ENCODE data around the gene OTOR.

OTOR gene, protein sequence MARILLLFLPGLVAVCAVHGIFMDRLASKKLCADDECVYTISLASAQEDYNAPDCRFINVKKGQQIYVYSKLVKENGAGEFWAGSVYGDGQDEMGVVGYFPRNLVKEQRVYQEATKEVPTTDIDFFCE

DNA sequence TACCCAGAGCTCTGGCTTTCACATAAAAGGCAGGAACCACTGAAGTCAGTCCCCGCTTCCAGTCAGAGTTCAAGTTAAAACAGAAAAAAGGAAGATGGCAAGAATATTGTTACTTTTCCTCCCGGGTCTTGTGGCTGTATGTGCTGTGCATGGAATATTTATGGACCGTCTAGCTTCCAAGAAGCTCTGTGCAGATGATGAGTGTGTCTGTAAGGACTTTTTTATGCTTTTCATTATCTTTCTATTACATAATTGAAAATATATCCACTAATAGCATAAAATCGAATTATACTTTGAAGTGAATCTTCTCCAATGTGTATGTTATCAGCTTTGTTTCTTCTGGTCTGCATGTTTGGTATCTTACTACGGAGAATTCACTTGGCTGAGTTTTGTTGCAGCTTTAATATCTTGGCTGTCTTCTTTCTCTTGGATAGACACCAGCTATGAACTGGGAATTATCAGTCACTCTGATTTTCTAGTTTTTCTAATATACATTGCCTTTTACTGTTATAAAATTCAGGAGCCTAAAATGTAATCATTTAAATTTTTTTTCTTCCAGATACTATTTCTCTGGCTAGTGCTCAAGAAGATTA is at the start of gene OTOR:
TSS of gene OTOR (plus strand) at position 51 of the 593 bp plus-strand sequence. CDS start at position 95, 44 bp downstream.
- H3K36me3 ChIP-seq (ENCODE audit: control insufficient read depth in 5 of 5, insufficient read depth in 5 of 5, low read length in 5 of 5) = no peaks in the 10 kb centered on the region
- no peak within 1 kb of the TSS for H3K4me3 ChIP-seq (ENCODE audit: low read depth in 1 of 5, low read length in 5 of 5)
- H3K9me3 ChIP-seq (ENCODE audit: control insufficient read depth in 5 of 5, low read length in 5 of 5) = no peaks in the 10 kb centered on the region
- H3K4me1 ChIP-seq (ENCODE audit: control insufficient read depth in 5 of 5, insufficient read depth in 5 of 5, low read length in 5 of 5) = no peaks in the 10 kb centered on the region
- peaks cover 0 to 3% (median 2%) of the 10 kb centered on the region in 5 donors for H3K27me3 ChIP-seq (ENCODE audit: control insufficient read depth in 5 of 5, insufficient read depth in 4 of 5, low read length in 5 of 5)
- H3K9ac ChIP-seq (ENCODE audit: low read length in 5 of 5) = no peak within 1 kb of the TSS
- no peak within 1 kb of the TSS for H3K27ac ChIP-seq (ENCODE audit: low read depth, low read length)

DNA sequence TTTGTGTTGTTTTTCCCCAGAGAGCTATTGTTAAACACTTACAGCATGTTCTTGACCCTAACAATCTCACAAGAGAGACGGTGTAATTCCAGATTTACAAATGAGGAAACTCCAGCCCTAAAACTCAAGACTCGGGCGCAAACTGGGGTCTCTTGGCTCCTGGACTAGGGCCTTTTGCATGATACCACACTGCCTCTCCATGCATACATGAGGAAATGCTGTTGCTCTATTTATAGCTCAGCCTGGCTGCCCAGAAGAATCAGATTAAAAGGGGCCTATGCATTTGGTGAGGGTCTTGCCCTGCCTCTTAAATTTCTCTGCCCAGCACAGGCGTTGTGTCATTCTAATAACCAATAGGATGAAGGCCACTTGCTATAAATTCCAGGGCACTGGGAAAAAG is 48.9 kb upstream of the OTOR start:
- H3K4me1 ChIP-seq (ENCODE audit: control insufficient read depth in 5 of 5, insufficient read depth in 5 of 5, low read length in 5 of 5) = no peaks in the 10 kb centered on the region
- H3K36me3 ChIP-seq (ENCODE audit: control insufficient read depth in 5 of 5, insufficient read depth in 5 of 5, low read length in 5 of 5) = no peaks in the 10 kb centered on the region
- peaks cover 0 to 3% (median 0%) of the 10 kb centered on the region in 5 donors for H3K27me3 ChIP-seq (ENCODE audit: control insufficient read depth in 5 of 5, insufficient read depth in 4 of 5, low read length in 5 of 5)
- no peak overlapping the region for H3K9ac ChIP-seq (ENCODE audit: low read length in 5 of 5)
- H3K4me3 ChIP-seq (ENCODE audit: low read depth in 1 of 5, low read length in 5 of 5) = no peak overlapping the region
- H3K9me3 ChIP-seq (ENCODE audit: control insufficient read depth in 5 of 5, low read length in 5 of 5) = no peaks in the 10 kb centered on the region
- no peak overlapping the region for H3K27ac ChIP-seq (ENCODE audit: low read depth, low read length)

DNA sequence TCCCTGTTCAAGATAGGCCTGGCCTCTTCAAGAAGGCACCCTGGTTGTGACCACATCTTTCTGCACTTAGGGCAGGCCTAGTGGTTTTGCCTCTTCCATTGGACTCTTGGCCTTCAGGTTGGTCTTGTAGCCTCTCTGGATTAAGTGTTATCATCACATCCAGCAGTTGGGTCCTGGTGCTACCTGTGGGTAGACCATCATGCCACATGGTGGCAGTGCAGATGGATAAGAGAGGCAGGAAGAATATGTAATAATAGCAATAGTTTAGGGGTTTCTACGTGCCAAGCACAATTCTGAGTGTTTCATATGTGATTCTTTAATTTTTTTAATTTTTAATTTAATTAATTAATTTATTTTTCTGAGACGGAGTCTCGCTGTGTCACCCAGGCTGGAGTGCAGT is 46.9 kb upstream of the OTOR start:
- Histone ChIP-seq H3K27ac (ENCODE audit: low read depth, low read length) (no peak overlapping the region), H3K4me1 (ENCODE audit: control insufficient read depth in 5 of 5, insufficient read depth in 5 of 5, low read length in 5 of 5) (no peaks in the 10 kb centered on the region), H3K4me3 (ENCODE audit: low read depth in 1 of 5, low read length in 5 of 5) (no peak overlapping the region), H3K9me3 (ENCODE audit: control insufficient read depth in 5 of 5, low read length in 5 of 5) (peaks cover 0 to 2% (median 0%) of the 10 kb centered on the region in 5 donors), H3K36me3 (ENCODE audit: control insufficient read depth in 5 of 5, insufficient read depth in 5 of 5, low read length in 5 of 5) (no peaks in the 10 kb centered on the region), H3K27me3 (ENCODE audit: control insufficient read depth in 5 of 5, insufficient read depth in 4 of 5, low read length in 5 of 5) (peaks cover 0 to 3% (median 0%) of the 10 kb centered on the region in 5 donors), H3K9ac (ENCODE audit: low read length in 5 of 5) (no peak overlapping the region)

DNA sequence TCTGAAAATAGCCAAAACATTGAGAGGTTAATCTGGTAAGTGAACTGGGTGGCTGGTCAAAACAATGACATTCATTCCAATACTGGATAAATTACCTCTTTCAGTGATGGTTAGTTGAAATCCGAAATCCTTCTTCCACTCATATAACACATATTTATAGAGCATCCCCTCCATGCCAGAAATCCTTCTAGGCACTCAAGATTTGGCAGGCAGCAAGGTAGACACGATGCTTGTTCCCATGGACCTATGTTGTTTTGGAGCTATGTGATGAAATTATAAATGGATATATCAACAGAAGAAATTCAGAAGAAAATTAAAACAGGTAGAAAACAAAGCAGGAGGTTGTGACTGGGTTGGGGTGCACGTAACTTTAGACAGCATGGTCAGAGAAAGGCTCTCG is 44.6 kb upstream of the OTOR start:
- Histone ChIP-seq H3K36me3 (ENCODE audit: control insufficient read depth in 5 of 5, insufficient read depth in 5 of 5, low read length in 5 of 5) (no peaks in the 10 kb centered on the region), H3K9me3 (ENCODE audit: control insufficient read depth in 5 of 5, low read length in 5 of 5) (peaks cover 0 to 2% (median 0%) of the 10 kb centered on the region in 5 donors), H3K9ac (ENCODE audit: low read length in 5 of 5) (no peak overlapping the region), H3K27ac (ENCODE audit: low read depth, low read length) (no peak overlapping the region), H3K4me3 (ENCODE audit: low read depth in 1 of 5, low read length in 5 of 5) (no peak overlapping the region), H3K4me1 (ENCODE audit: control insufficient read depth in 5 of 5, insufficient read depth in 5 of 5, low read length in 5 of 5) (no peaks in the 10 kb centered on the region), H3K27me3 (ENCODE audit: control insufficient read depth in 5 of 5, insufficient read depth in 4 of 5, low read length in 5 of 5) (peaks cover 0 to 3% (median 0%) of the 10 kb centered on the region in 5 donors)

DNA sequence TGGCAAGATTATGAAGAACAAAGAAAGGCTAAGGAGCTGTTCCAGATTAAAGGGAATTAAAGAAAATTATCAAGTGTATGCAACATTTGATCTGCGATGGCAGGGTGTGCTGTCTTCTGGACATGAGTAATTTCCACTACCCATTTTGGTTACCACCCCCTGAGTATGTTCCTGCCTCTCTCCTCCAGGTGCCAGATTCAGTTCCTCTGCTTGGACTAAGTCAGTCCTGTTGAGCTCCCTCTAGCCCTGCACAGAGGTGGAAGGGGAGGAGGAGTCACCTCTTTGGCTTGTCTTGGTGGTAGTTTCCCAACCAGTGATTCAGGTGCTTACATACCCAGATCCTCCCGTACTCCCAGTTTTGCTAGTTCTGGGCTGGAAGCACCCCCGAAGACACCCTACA is 40.5 kb upstream of the OTOR start:
- H3K36me3 ChIP-seq (ENCODE audit: control insufficient read depth in 5 of 5, insufficient read depth in 5 of 5, low read length in 5 of 5) = no peaks in the 10 kb centered on the region
- H3K4me1 ChIP-seq (ENCODE audit: control insufficient read depth in 5 of 5, insufficient read depth in 5 of 5, low read length in 5 of 5) = no peaks in the 10 kb centered on the region
- no peak overlapping the region for H3K27ac ChIP-seq (ENCODE audit: low read depth, low read length)
- peaks cover 0 to 2% (median 0%) of the 10 kb centered on the region in 5 donors for H3K9me3 ChIP-seq (ENCODE audit: control insufficient read depth in 5 of 5, low read length in 5 of 5)
- H3K9ac ChIP-seq (ENCODE audit: low read length in 5 of 5) = no peak overlapping the region
- H3K4me3 ChIP-seq (ENCODE audit: low read depth in 1 of 5, low read length in 5 of 5) = no peak overlapping the region
- peaks cover 0 to 5% (median under 1%) of the 10 kb centered on the region in 5 donors for H3K27me3 ChIP-seq (ENCODE audit: control insufficient read depth in 5 of 5, insufficient read depth in 4 of 5, low read length in 5 of 5)

DNA sequence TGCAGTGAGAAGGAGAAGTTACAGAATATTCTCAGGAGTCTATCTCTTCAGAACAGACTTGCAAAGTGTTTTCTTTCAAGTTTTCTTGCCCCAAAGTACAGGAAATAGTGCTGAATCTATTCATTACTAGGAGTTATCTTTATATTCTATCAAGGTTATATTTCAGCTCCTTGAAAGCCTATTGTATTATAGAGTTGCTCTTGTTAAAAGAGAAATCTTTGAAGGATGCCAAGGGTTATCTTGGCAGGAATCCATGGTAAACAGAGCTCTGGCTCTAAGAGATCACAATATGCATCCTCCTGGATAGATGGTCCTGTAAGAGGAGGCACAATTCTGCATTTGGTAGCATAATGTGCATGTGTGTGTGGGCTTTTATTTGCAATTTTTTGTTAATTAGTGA is 39.6 kb upstream of the OTOR start:
- Histone ChIP-seq H3K27ac (ENCODE audit: low read depth, low read length) (no peak overlapping the region), H3K4me3 (ENCODE audit: low read depth in 1 of 5, low read length in 5 of 5) (no peak overlapping the region), H3K9ac (ENCODE audit: low read length in 5 of 5) (no peak overlapping the region), H3K27me3 (ENCODE audit: control insufficient read depth in 5 of 5, insufficient read depth in 4 of 5, low read length in 5 of 5) (peaks cover 0 to 5% (median 3%) of the 10 kb centered on the region in 5 donors), H3K9me3 (ENCODE audit: control insufficient read depth in 5 of 5, low read length in 5 of 5) (peaks cover 0 to 2% (median 0%) of the 10 kb centered on the region in 5 donors), H3K36me3 (ENCODE audit: control insufficient read depth in 5 of 5, insufficient read depth in 5 of 5, low read length in 5 of 5) (no peaks in the 10 kb centered on the region), H3K4me1 (ENCODE audit: control insufficient read depth in 5 of 5, insufficient read depth in 5 of 5, low read length in 5 of 5) (no peaks in the 10 kb centered on the region)

DNA sequence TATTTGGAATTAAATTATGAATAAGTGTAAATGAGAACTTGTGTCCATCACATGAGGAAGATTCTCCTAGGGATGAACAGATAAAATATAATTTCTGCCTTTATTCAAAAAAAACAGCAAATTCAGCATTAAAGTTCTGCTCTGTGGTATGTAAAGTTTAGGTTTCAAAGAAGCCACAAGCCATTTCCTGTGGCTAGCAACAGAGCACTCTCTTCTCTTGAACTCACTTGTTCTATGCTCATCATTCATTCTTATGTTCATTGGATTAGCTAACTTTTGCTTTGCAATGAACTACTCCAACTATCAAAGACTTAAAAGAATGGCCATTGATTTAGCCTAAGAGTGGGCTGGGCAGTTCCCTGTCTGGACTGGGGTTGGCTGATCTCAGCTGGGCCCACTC is 39.1 kb upstream of the OTOR start:
- peaks cover 0 to 2% (median 0%) of the 10 kb centered on the region in 5 donors for H3K9me3 ChIP-seq (ENCODE audit: control insufficient read depth in 5 of 5, low read length in 5 of 5)
- H3K4me3 ChIP-seq (ENCODE audit: low read depth in 1 of 5, low read length in 5 of 5) = no peak overlapping the region
- H3K27me3 ChIP-seq (ENCODE audit: control insufficient read depth in 5 of 5, insufficient read depth in 4 of 5, low read length in 5 of 5) = peaks cover 0 to 5% (median 3%) of the 10 kb centered on the region in 5 donors
- no peak overlapping the region for H3K27ac ChIP-seq (ENCODE audit: low read depth, low read length)
- no peaks in the 10 kb centered on the region for H3K36me3 ChIP-seq (ENCODE audit: control insufficient read depth in 5 of 5, insufficient read depth in 5 of 5, low read length in 5 of 5)
- no peak overlapping the region for H3K9ac ChIP-seq (ENCODE audit: low read length in 5 of 5)
- no peaks in the 10 kb centered on the region for H3K4me1 ChIP-seq (ENCODE audit: control insufficient read depth in 5 of 5, insufficient read depth in 5 of 5, low read length in 5 of 5)

DNA sequence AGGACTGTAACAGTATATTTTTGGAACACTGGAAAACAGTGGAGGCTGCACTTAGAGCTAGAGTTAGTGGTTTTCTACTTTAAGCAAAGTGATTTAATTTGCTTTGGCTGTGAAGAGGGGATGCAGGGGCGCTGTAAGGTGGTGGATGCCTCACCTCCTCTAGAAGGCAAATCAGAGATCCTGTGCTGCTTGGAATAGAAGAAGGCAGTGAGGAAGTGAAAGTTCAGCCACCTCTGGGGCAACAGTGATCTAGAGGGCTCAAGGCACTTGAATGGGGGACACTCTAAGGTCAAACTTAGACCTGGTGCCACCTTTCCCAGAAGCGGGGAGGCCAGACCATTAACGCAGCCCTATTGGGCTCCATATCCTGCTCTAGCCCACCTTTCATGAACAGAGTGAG is 37.4 kb upstream of the OTOR start:
- Histone ChIP-seq H3K4me3 (ENCODE audit: low read depth in 1 of 5, low read length in 5 of 5) (no peak overlapping the region), H3K36me3 (ENCODE audit: control insufficient read depth in 5 of 5, insufficient read depth in 5 of 5, low read length in 5 of 5) (no peaks in the 10 kb centered on the region), H3K9ac (ENCODE audit: low read length in 5 of 5) (no peak overlapping the region), H3K27ac (ENCODE audit: low read depth, low read length) (no peak overlapping the region), H3K9me3 (ENCODE audit: control insufficient read depth in 5 of 5, low read length in 5 of 5) (peaks cover 0 to 2% (median 0%) of the 10 kb centered on the region in 5 donors), H3K27me3 (ENCODE audit: control insufficient read depth in 5 of 5, insufficient read depth in 4 of 5, low read length in 5 of 5) (peaks cover 0 to 14% (median 3%) of the 10 kb centered on the region in 5 donors), H3K4me1 (ENCODE audit: control insufficient read depth in 5 of 5, insufficient read depth in 5 of 5, low read length in 5 of 5) (no peaks in the 10 kb centered on the region)

DNA sequence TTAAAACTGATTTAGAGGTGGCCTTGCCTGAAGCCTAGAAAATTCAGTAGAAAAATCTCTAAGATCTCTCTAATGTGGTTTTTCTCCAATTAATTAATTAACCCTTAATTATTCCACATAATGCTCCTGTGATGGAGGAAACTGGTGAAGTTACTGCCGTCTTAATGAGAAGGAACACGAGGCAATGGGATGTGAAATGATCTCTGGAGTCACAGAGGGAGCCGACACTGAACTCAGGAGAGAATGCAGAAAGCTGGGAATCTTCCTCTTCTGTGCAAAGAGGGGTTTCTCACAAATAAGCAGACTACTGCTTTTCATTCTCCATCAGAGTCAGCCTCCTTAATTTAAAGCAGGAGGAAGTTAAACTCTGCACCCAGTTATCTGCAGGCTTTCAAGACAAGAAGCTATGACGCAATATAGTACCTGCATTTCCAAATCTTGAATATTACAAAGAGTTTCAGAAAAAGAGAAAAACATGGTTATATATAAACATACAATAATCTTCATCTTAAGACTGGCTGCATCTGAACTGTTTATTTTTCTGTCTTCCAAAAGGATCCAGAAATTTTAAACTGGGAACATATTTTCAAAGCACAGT is 36.4 kb upstream of the OTOR start:
- Histone ChIP-seq H3K4me1 (ENCODE audit: control insufficient read depth in 5 of 5, insufficient read depth in 5 of 5, low read length in 5 of 5) (no peaks in the 10 kb centered on the region), H3K9ac (ENCODE audit: low read length in 5 of 5) (no peak overlapping the region), H3K36me3 (ENCODE audit: control insufficient read depth in 5 of 5, insufficient read depth in 5 of 5, low read length in 5 of 5) (no peaks in the 10 kb centered on the region), H3K4me3 (ENCODE audit: low read depth in 1 of 5, low read length in 5 of 5) (no peak overlapping the region), H3K9me3 (ENCODE audit: control insufficient read depth in 5 of 5, low read length in 5 of 5) (no peaks in the 10 kb centered on the region), H3K27me3 (ENCODE audit: control insufficient read depth in 5 of 5, insufficient read depth in 4 of 5, low read length in 5 of 5) (peaks cover 0 to 14% (median 3%) of the 10 kb centered on the region in 5 donors), H3K27ac (ENCODE audit: low read depth, low read length) (no peak overlapping the region)

DNA sequence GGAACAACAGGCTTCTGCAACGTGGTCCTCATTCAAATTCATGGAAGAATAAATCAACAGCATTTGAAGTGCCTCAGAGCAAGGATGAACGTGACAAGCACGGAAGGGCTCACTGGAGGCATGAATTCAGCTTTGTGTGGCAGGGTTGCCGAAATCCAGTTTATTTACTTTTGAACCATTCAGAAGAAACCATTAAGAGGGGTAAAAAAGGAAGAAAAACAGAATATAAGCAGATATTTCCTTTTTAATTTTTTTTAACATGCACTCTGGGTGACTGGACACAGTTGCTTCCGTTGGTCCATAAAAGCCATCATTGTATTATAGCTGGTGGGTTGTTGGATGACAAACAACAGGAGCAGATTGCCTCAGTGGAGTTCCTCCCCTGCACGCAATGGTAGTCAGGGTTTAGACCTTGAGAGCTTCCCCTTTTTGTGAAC is 35.6 kb upstream of the OTOR start:
- H3K9me3 ChIP-seq (ENCODE audit: control insufficient read depth in 5 of 5, low read length in 5 of 5) = no peaks in the 10 kb centered on the region
- no peaks in the 10 kb centered on the region for H3K4me1 ChIP-seq (ENCODE audit: control insufficient read depth in 5 of 5, insufficient read depth in 5 of 5, low read length in 5 of 5)
- no peak overlapping the region for H3K9ac ChIP-seq (ENCODE audit: low read length in 5 of 5)
- H3K27me3 ChIP-seq (ENCODE audit: control insufficient read depth in 5 of 5, insufficient read depth in 4 of 5, low read length in 5 of 5) = peaks cover 0 to 18% (median 3%) of the 10 kb centered on the region in 5 donors
- H3K36me3 ChIP-seq (ENCODE audit: control insufficient read depth in 5 of 5, insufficient read depth in 5 of 5, low read length in 5 of 5) = no peaks in the 10 kb centered on the region
- no peak overlapping the region for H3K4me3 ChIP-seq (ENCODE audit: low read depth in 1 of 5, low read length in 5 of 5)
- no peak overlapping the region for H3K27ac ChIP-seq (ENCODE audit: low read depth, low read length)

All from subcutaneous abdominal adipose tissue (tissue), 5 donors.